OCI-M2 (cell line): ENCODE measurements around the gene ZNF445.
"Not testable (repeated sequence)": the region's sequence is repeated elsewhere in the genome, so short reads cannot be mapped to it uniquely, and the experiment has no call there.

Experiments
- DNase-seq: peaks from one replicate; lab custom pipeline; 2025; ENCODE audit not compliant: unreplicated experiment; lab: John Stamatoyannopoulos, UW

ZNF445 gene

GRCh38 chr3:44477312-44478030 is at the start of gene ZNF445:
ZNF445 (minus strand) TSS chr3:44477670; CDS start chr3:44455549, 22,121 bp downstream.
- no peak for DNase-seq

- no peak for DNase-seq
Measured at GRCh38 chr3:44525060-44525459, 47.6 kb upstream of the ZNF445 start.

GRCh38 chr3:44522494-44522933 is 45.0 kb upstream of the ZNF445 start:
- no peak for DNase-seq

- DNase-seq, result no peak
Measured at GRCh38 chr3:44521721-44522120, 44.3 kb upstream of the ZNF445 start.

GRCh38 chr3:44518782-44519156 is 41.3 kb upstream of the ZNF445 start:
- no peak for DNase-seq

GRCh38 chr3:44516230-44516629 is 38.8 kb upstream of the ZNF445 start:
- no peak for DNase-seq

- no peak for DNase-seq
Measured at GRCh38 chr3:44513513-44513912, 36.0 kb upstream of the ZNF445 start.

- no peak for DNase-seq
Measured at GRCh38 chr3:44511238-44511566, 33.7 kb upstream of the ZNF445 start.

- no peak for DNase-seq
Measured at GRCh38 chr3:44510000-44510368, 32.5 kb upstream of the ZNF445 start.

- DNase-seq, result no peak
Measured at GRCh38 chr3:44509393-44509921, 32.0 kb upstream of the ZNF445 start.

GRCh38 chr3:44506961-44507360 is 29.5 kb upstream of the ZNF445 start:
- no peak for DNase-seq

GRCh38 chr3:44506556-44506955 is 29.1 kb upstream of the ZNF445 start:
- DNase-seq, result no peak

- DNase-seq, result no peak
Measured at GRCh38 chr3:44504566-44504965, 27.1 kb upstream of the ZNF445 start.

- not testable (repeated sequence) for DNase-seq
Measured at GRCh38 chr3:44503178-44503577, 25.7 kb upstream of the ZNF445 start.

GRCh38 chr3:44501971-44502370 is 24.5 kb upstream of the ZNF445 start:
- no peak for DNase-seq

GRCh38 chr3:44499899-44500168 is 22.4 kb upstream of the ZNF445 start:
- DNase-seq, result not testable (repeated sequence)

- DNase-seq, result no peak
Measured at GRCh38 chr3:44499149-44499898, 21.9 kb upstream of the ZNF445 start.

GRCh38 chr3:44495636-44496415 is 18.4 kb upstream of the ZNF445 start:
- DNase-seq, result no peak

GRCh38 chr3:44492496-44492895 is 15.0 kb upstream of the ZNF445 start:
- no peak for DNase-seq

GRCh38 chr3:44482721-44483120 is 5.3 kb upstream of the ZNF445 start:
- no peak for DNase-seq

GRCh38 chr3:44478606-44479094 is 1.2 kb upstream of the ZNF445 start:
- no peak for DNase-seq

GRCh38 chr3:44478055-44478468 is 592 bp upstream of the ZNF445 start:
- DNase-seq, result no peak
